Measurements from ENCODE around the gene ZNF14.

Gene ZNF14

GRCh38 chr19:19663256-19664120 lies 69.4 kb downstream of the ZNF14 start, which contains the start of gene ATP13A1:
ATP13A1 (minus strand) TSS chr19:19663676; CDS start chr19:19663666, 10 bp downstream.
- no peaks in the 10 kb centered on the region for H3K27me3 Mint-ChIP-seq
- H3K36me3 Mint-ChIP-seq (ENCODE audit: insufficient read depth), result peaks cover 67% of the 10 kb centered on the region
- DNase-seq, result peak; percentile 92 to 94 (median 93)
- peaks cover 28 to 36% of the 10 kb centered on the region in 2 donors for H3K4me1 Mint-ChIP-seq (ENCODE audit: low read depth in 2 of 2)
- no peaks in the 10 kb centered on the region for H3K9me3 Mint-ChIP-seq
- peak within 1 kb of the TSS; percentile 72 to 84 for H3K4me3 Mint-ChIP-seq
- peak within 1 kb of the TSS; percentile 89 to 97 for H3K27ac Mint-ChIP-seq
- peak; percentile 71 for ATAC-seq (replicated peaks)

GRCh38 chr19:19662871-19663255 lies 70.0 kb downstream of the ZNF14 start:
- peak; percentile 0 for ATAC-seq (replicated peaks)
- peaks cover 26 to 30% of the 10 kb centered on the region in 2 donors for H3K4me1 Mint-ChIP-seq (ENCODE audit: low read depth in 2 of 2)
- H3K27me3 Mint-ChIP-seq, result no peaks in the 10 kb centered on the region
- H3K4me3 Mint-ChIP-seq, result peak overlapping the region; percentile 72 to 84
- no peak for DNase-seq
- peaks cover 67% of the 10 kb centered on the region for H3K36me3 Mint-ChIP-seq (ENCODE audit: insufficient read depth)
- no peaks in the 10 kb centered on the region for H3K9me3 Mint-ChIP-seq
- peak overlapping the region; percentile 89 to 97 for H3K27ac Mint-ChIP-seq

- peak overlapping the region; percentile 89 to 97 for H3K27ac Mint-ChIP-seq
- peaks cover 68% of the 10 kb centered on the region for H3K36me3 Mint-ChIP-seq (ENCODE audit: insufficient read depth)
- no peak for DNase-seq
- H3K9me3 Mint-ChIP-seq, result no peaks in the 10 kb centered on the region
- H3K4me1 Mint-ChIP-seq (ENCODE audit: low read depth in 2 of 2), result peaks cover 26 to 27% of the 10 kb centered on the region in 2 donors
- no peak for ATAC-seq (replicated peaks)
- H3K27me3 Mint-ChIP-seq, result no peaks in the 10 kb centered on the region
- H3K4me3 Mint-ChIP-seq, result peak overlapping the region; percentile 72 to 84
Observed at GRCh38 chr19:19662344-19662743, 70.6 kb downstream of the ZNF14 start.

- DNase-seq (peak; percentile 50 to 62 (median 52)), ATAC-seq (replicated peaks) (peak; percentile 28)
- Mint-ChIP-seq H3K27me3 (no peaks in the 10 kb centered on the region), H3K36me3 (ENCODE audit: insufficient read depth) (peaks cover 67% of the 10 kb centered on the region), H3K4me3 (peak overlapping the region; percentile 72 to 84), H3K27ac (peak overlapping the region; percentile 89 to 97), H3K4me1 (ENCODE audit: low read depth in 2 of 2) (peaks cover 26 to 27% of the 10 kb centered on the region in 2 donors), H3K9me3 (no peaks in the 10 kb centered on the region)
Observed at GRCh38 chr19:19661675-19662251, 71.1 kb downstream of the ZNF14 start.

GRCh38 chr19:19661141-19661674 lies 71.7 kb downstream of the ZNF14 start:
- no peaks in the 10 kb centered on the region for H3K9me3 Mint-ChIP-seq
- H3K27me3 Mint-ChIP-seq, result no peaks in the 10 kb centered on the region
- H3K4me1 Mint-ChIP-seq (ENCODE audit: low read depth in 2 of 2), result peaks cover 24 to 27% of the 10 kb centered on the region in 2 donors
- peak overlapping the region; percentile 89 to 97 for H3K27ac Mint-ChIP-seq
- ATAC-seq (replicated peaks) (no peak), DNase-seq (no peak)
- H3K36me3 Mint-ChIP-seq (ENCODE audit: insufficient read depth), result peaks cover 69% of the 10 kb centered on the region
- peak overlapping the region; percentile 72 to 84 for H3K4me3 Mint-ChIP-seq

Measured in effector memory CD8-positive, alpha-beta T cell (primary cell).